H1 (cell line): ENCODE measurements around the gene PTX4. TPM values are rescaled to one million over a fixed set of nuclear protein-coding genes. Genes with fewer than 3 reads are reported as not detected.

Source experiments
- BACH1 ChIP-seq: IDR thresholded peaks from 2 replicates; pipeline ENCODE4 v1.6.1; 2012; ENCODE audit warnings: low read length, improper control_type of control experiment
- BRCA1 ChIP-seq: IDR thresholded peaks from 2 replicates; pipeline ENCODE4 v1.6.1; 2012; ENCODE audit warnings: low read depth, low read length, improper control_type of control experiment
- CBX8 ChIP-seq: fragments of 300-800, 300-1000 bp; sonication (generic); IDR thresholded peaks from 2 replicates; pipeline ENCODE4 v1.7.1; 2016; ENCODE audit warnings: low read depth, low read length, borderline replicate concordance
- CREB1 ChIP-seq: IDR thresholded peaks from 2 replicates; pipeline ENCODE4 v1.6.1; 2012; ENCODE audit warnings: inconsistent platforms
- HDAC6 ChIP-seq: IDR thresholded peaks from one replicate; pipeline ENCODE4 v1.7.1; 2012; ENCODE audit warnings: low read depth, mild to moderate bottlenecking, inconsistent platforms, low read length, moderate library complexity
- KDM1A ChIP-seq: fragments of 200-600, 300-600 bp; sonication (generic); IDR thresholded peaks from 2 replicates; pipeline ENCODE4 v1.7.1; 2016; ENCODE audit warnings: mild to moderate bottlenecking, low read length, borderline replicate concordance
- PHF8 ChIP-seq: fragments of 200-600 bp; sonication (generic); conservative IDR thresholded peaks from 2 replicates; pipeline ENCODE4 v1.7.1; 2012; ENCODE audit warnings: low read depth, mild to moderate bottlenecking, inconsistent platforms, low read length, moderate library complexity
- RBBP5 ChIP-seq: IDR thresholded peaks from 2 replicates; pipeline ENCODE4 v1.7.1; 2012; ENCODE audit warnings: low read depth, mild to moderate bottlenecking, inconsistent platforms, low read length, moderate library complexity, borderline replicate concordance
- TAF1 ChIP-seq: IDR thresholded peaks from 2 replicates; pipeline ENCODE4 v1.6.1; 2011; ENCODE audit warnings: mild to moderate bottlenecking, low read depth, low read length
- polyA plus RNA-seq, 7 experiments: library from polyadenylated mRNA; depleted of rRNA in 3 of 7; stranded (reverse) in 5 of 7; unstranded in 2 of 7; fragments of >200 nt in 5 of 7; fragments of 200-250 nt in 2 of 7; gene quantifications; 1 replicate in 5 of 7; 2 replicates in 1 of 7; 4 replicates in 1 of 7; pipeline versions ENCODE4 v1.2.1 to v1.2.3, GENCODE V29; 2011 to 2013; ENCODE audit warnings: missing spikeins in 2 of 7, mixed read lengths in 2 of 7
- total RNA-seq: library from RNA; stranded (reverse); fragmentation: NEBNext Ultra II Directional; extraction: Animal tissue kit (Norgen Biotek cat#: 25700); gene quantifications from 2 replicates; pipeline ENCODE4 v1.2.1, GENCODE V29; 2021
- TF ChIP-seq, protein P1 (sequence below): fragments of 300-600 bp; sonication (generic); IDR thresholded peaks from 2 replicates; pipeline ENCODE4 v1.7.1; 2012; ENCODE audit warnings: low read length, moderate library complexity, mild to moderate bottlenecking, inconsistent platforms; ENCODE audit not compliant: insufficient replicate concordance

Gene PTX4
- total and polyA plus RNA-seq, 2 of the 8 experiments (the other 6 are each of a cell fraction or from before 2014, with no cell fraction given) = not detected

DNA sequence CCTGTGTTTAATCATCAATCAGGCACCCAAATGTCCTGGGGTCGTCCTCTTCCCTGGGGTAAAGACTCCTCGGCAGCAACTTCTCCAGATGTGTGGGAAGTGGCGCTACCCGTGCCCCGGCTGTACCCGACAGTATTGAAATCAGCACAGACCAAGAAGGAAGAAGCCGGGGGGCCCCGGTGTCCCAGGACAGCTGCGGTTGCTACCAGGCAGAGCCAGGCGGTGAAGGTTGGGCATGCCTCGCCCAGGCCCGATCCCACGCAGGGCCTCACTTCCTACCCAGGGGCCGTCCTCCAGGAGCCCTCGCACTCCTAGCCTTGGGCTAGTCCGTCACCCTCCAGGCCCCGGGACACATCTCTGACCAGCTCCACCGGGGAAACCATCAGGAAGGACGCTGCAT lies 35.4 kb downstream of the PTX4 start (continued):
- TF ChIP-seq, protein P1, sequence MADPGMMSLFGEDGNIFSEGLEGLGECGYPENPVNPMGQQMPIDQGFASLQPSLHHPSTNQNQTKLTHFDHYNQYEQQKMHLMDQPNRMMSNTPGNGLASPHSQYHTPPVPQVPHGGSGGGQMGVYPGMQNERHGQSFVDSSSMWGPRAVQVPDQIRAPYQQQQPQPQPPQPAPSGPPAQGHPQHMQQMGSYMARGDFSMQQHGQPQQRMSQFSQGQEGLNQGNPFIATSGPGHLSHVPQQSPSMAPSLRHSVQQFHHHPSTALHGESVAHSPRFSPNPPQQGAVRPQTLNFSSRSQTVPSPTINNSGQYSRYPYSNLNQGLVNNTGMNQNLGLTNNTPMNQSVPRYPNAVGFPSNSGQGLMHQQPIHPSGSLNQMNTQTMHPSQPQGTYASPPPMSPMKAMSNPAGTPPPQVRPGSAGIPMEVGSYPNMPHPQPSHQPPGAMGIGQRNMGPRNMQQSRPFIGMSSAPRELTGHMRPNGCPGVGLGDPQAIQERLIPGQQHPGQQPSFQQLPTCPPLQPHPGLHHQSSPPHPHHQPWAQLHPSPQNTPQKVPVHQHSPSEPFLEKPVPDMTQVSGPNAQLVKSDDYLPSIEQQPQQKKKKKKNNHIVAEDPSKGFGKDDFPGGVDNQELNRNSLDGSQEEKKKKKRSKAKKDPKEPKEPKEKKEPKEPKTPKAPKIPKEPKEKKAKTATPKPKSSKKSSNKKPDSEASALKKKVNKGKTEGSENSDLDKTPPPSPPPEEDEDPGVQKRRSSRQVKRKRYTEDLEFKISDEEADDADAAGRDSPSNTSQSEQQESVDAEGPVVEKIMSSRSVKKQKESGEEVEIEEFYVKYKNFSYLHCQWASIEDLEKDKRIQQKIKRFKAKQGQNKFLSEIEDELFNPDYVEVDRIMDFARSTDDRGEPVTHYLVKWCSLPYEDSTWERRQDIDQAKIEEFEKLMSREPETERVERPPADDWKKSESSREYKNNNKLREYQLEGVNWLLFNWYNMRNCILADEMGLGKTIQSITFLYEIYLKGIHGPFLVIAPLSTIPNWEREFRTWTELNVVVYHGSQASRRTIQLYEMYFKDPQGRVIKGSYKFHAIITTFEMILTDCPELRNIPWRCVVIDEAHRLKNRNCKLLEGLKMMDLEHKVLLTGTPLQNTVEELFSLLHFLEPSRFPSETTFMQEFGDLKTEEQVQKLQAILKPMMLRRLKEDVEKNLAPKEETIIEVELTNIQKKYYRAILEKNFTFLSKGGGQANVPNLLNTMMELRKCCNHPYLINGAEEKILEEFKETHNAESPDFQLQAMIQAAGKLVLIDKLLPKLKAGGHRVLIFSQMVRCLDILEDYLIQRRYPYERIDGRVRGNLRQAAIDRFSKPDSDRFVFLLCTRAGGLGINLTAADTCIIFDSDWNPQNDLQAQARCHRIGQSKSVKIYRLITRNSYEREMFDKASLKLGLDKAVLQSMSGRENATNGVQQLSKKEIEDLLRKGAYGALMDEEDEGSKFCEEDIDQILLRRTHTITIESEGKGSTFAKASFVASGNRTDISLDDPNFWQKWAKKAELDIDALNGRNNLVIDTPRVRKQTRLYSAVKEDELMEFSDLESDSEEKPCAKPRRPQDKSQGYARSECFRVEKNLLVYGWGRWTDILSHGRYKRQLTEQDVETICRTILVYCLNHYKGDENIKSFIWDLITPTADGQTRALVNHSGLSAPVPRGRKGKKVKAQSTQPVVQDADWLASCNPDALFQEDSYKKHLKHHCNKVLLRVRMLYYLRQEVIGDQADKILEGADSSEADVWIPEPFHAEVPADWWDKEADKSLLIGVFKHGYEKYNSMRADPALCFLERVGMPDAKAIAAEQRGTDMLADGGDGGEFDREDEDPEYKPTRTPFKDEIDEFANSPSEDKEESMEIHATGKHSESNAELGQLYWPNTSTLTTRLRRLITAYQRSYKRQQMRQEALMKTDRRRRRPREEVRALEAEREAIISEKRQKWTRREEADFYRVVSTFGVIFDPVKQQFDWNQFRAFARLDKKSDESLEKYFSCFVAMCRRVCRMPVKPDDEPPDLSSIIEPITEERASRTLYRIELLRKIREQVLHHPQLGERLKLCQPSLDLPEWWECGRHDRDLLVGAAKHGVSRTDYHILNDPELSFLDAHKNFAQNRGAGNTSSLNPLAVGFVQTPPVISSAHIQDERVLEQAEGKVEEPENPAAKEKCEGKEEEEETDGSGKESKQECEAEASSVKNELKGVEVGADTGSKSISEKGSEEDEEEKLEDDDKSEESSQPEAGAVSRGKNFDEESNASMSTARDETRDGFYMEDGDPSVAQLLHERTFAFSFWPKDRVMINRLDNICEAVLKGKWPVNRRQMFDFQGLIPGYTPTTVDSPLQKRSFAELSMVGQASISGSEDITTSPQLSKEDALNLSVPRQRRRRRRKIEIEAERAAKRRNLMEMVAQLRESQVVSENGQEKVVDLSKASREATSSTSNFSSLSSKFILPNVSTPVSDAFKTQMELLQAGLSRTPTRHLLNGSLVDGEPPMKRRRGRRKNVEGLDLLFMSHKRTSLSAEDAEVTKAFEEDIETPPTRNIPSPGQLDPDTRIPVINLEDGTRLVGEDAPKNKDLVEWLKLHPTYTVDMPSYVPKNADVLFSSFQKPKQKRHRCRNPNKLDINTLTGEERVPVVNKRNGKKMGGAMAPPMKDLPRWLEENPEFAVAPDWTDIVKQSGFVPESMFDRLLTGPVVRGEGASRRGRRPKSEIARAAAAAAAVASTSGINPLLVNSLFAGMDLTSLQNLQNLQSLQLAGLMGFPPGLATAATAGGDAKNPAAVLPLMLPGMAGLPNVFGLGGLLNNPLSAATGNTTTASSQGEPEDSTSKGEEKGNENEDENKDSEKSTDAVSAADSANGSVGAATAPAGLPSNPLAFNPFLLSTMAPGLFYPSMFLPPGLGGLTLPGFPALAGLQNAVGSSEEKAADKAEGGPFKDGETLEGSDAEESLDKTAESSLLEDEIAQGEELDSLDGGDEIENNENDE = no peak
- TF ChIP-seq CREB1 = no peak
- TF ChIP-seq PHF8 = no peak
- TF ChIP-seq HDAC6 = no peak
- TF ChIP-seq BACH1 = no peak
- no peak for TF ChIP-seq BRCA1
- TF ChIP-seq CBX8 = no peak
- no peak for TF ChIP-seq TAF1
- no peak for TF ChIP-seq RBBP5
- TF ChIP-seq KDM1A = no peak
- TF ChIP-seq, all 59 proteins: peak for 0
